Endodermal cell (in vitro differentiated cells): Measurements from ENCODE around the gene SLC15A5. TPM values are rescaled to one million over a fixed set of nuclear protein-coding genes. Genes with fewer than 3 reads are reported as not detected.

ENCODE experiments used
- DNase-seq: peaks from one replicate; pipeline ENCODE4 v3.0.0-alpha.2; 2017
- H3K27ac ChIP-seq: 2 replicates; pipeline ENCODE4 v1.5.1; 2013; ENCODE audit warnings: mild to moderate bottlenecking, low read depth, low read length, moderate library complexity
- H3K27me3 ChIP-seq: 2 replicates; pipeline ENCODE4 v1.6.1; 2013; ENCODE audit warnings: mild to moderate bottlenecking, low read length, moderate library complexity; ENCODE audit not compliant: insufficient read depth, control insufficient read depth, poor library complexity, severe bottlenecking
- H3K36me3 ChIP-seq: 2 replicates; pipeline ENCODE4 v1.7.0; 2013; ENCODE audit warnings: mild to moderate bottlenecking, low read length, moderate library complexity; ENCODE audit not compliant: control insufficient read depth, insufficient read depth
- H3K4me1 ChIP-seq: one replicate; pipeline ENCODE4 v1.7.0; 2013; ENCODE audit warnings: low read length; ENCODE audit not compliant: control insufficient read depth, insufficient read depth
- H3K4me3 ChIP-seq: 2 replicates; pipeline ENCODE4 v1.5.1; 2013; ENCODE audit warnings: mild to moderate bottlenecking, low read length, moderate library complexity
- H3K9ac ChIP-seq: 2 replicates; pipeline ENCODE4 v1.6.1; 2013; ENCODE audit warnings: mild to moderate bottlenecking, low read length, moderate library complexity; ENCODE audit not compliant: poor library complexity, severe bottlenecking; ENCODE audit errors: extremely low read depth
- H3K9me3 ChIP-seq: 2 replicates; pipeline ENCODE4 v1.6.1; 2013; ENCODE audit warnings: mild to moderate bottlenecking, low read length, moderate library complexity; ENCODE audit not compliant: control insufficient read depth
- H3K27ac Mint-ChIP-seq: 2 replicates; pipeline ENCODE4 v1.8.0; 2020; ENCODE audit warnings: mixed read lengths
- H3K27me3 Mint-ChIP-seq: 2 replicates; pipeline ENCODE4 v1.8.0; 2021; ENCODE audit warnings: mild to moderate bottlenecking, mixed read lengths; ENCODE audit not compliant: insufficient read depth
- H3K36me3 Mint-ChIP-seq: 2 replicates; pipeline ENCODE4 v1.8.0; 2020; ENCODE audit warnings: low read depth, mixed read lengths
- H3K4me1 Mint-ChIP-seq: 2 replicates; pipeline ENCODE4 v1.8.0; 2020; ENCODE audit warnings: mixed read lengths
- H3K4me3 Mint-ChIP-seq: 2 replicates; pipeline ENCODE4 v1.8.0; 2020; ENCODE audit warnings: mild to moderate bottlenecking, moderate library complexity, mixed read lengths
- H3K9me3 Mint-ChIP-seq: 2 replicates; pipeline ENCODE4 v1.8.0; 2020; ENCODE audit warnings: mild to moderate bottlenecking, mixed read lengths
- CTCF ChIP-seq: fragments of 200-600 bp; sonication (generic); conservative IDR thresholded peaks from 2 replicates; pipeline ENCODE4 v1.5.0; 2021; ENCODE audit warnings: antibody characterized with exemption, mild to moderate bottlenecking
- WGBS, 2 experiments: methylation state at CpG; one replicate each; pipeline versions ENCODE4 v1.1.5 to v1.1.7; 2013; ENCODE audit warnings: missing lambda C conversion rate in 2 of 2, mixed read lengths in 1 of 2; ENCODE audit not compliant: insufficient coverage in 1 of 2, insufficient read length in 1 of 2; 5-methylcytosine and 5-hydroxymethylcytosine counted together
- total RNA-seq, 2 donors: library from RNA; stranded (reverse); fragmentation: NEBNext Ultra II Directional in 1 of 2; extraction: Animal tissue kit (Norgen Biotek cat#: 25700) in 1 of 2; gene quantifications; 2 replicates in 1 of 2; 3 replicates in 1 of 2; pipeline ENCODE4 v1.2.1, GENCODE V29; 2021

Gene SLC15A5
- total RNA-seq, 2 donors from 2014 or later: not detected

DNA sequence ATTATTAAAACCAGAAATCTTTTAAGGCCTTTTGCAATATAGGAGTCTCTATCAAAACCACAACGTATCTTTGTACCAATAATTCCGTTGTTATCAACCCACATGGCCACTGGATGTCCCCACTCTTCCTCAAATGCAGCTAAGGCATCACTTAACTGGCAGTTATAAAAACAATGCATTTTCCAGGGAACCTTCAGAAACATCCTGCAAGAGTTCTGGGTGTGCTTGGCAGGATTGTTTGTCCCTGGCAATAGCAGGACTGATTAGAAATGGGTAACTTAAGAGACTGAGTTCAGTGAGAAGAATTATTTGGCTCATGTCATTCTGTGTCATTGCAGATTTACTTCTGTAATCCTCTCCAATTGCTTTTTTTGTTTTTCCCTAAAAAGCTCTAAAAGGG, 112.0 kb downstream of the SLC15A5 start:
- no peak overlapping the region for H3K9ac ChIP-seq
- no peaks in the 10 kb centered on the region for H3K9me3 Mint-ChIP-seq
- no peaks in the 10 kb centered on the region for H3K9me3 ChIP-seq
- H3K27me3 ChIP-seq: no peaks in the 10 kb centered on the region
- H3K4me3 Mint-ChIP-seq: no peak overlapping the region
- no peak overlapping the region for H3K27ac ChIP-seq
- DNase-seq: peak; percentile 76
- H3K27me3 Mint-ChIP-seq: no peaks in the 10 kb centered on the region
- H3K4me3 ChIP-seq: no peak overlapping the region
- no peak overlapping the region for H3K27ac Mint-ChIP-seq
- H3K36me3 ChIP-seq: no peaks in the 10 kb centered on the region
- no peaks in the 10 kb centered on the region for H3K4me1 ChIP-seq
- TF ChIP-seq CTCF: peak; percentile 98
- H3K4me1 Mint-ChIP-seq: peaks cover 9% of the 10 kb centered on the region
- H3K36me3 Mint-ChIP-seq: no peaks in the 10 kb centered on the region
- 22% methylated on average over 2 of the region's 2 CpGs; no CpG with 5 or more reads in 1 of the 2 experiments for WGBS, 2 experiments

GRCh38 chr12:16163901-16164300, 113.6 kb downstream of the SLC15A5 start:
- Histone ChIP-seq H3K27me3 (no peaks in the 10 kb centered on the region), H3K4me3 (no peak overlapping the region), H3K4me1 (no peaks in the 10 kb centered on the region), H3K9ac (no peak overlapping the region), H3K36me3 (no peaks in the 10 kb centered on the region), H3K27ac (no peak overlapping the region), H3K9me3 (no peaks in the 10 kb centered on the region)
- no peak for TF ChIP-seq CTCF
- H3K9me3 Mint-ChIP-seq: no peaks in the 10 kb centered on the region
- H3K36me3 Mint-ChIP-seq: no peaks in the 10 kb centered on the region
- H3K4me3 Mint-ChIP-seq: no peak overlapping the region
- H3K4me1 Mint-ChIP-seq: peaks cover 9% of the 10 kb centered on the region
- no peak for DNase-seq
- H3K27me3 Mint-ChIP-seq: no peaks in the 10 kb centered on the region
- no peak overlapping the region for H3K27ac Mint-ChIP-seq

- 78 to 80% methylated on average over 4 of the region's 4 CpGs for WGBS, 2 experiments
- no peak overlapping the region for H3K4me3 Mint-ChIP-seq
- H3K27ac ChIP-seq: no peak overlapping the region
- no peaks in the 10 kb centered on the region for H3K27me3 Mint-ChIP-seq
- no peaks in the 10 kb centered on the region for H3K9me3 Mint-ChIP-seq
- no peak overlapping the region for H3K27ac Mint-ChIP-seq
- H3K9ac ChIP-seq: no peak overlapping the region
- no peaks in the 10 kb centered on the region for H3K36me3 Mint-ChIP-seq
- no peaks in the 10 kb centered on the region for H3K36me3 ChIP-seq
- DNase-seq: no peak
- TF ChIP-seq CTCF: no peak
- no peak overlapping the region for H3K4me3 ChIP-seq
- no peaks in the 10 kb centered on the region for H3K4me1 ChIP-seq
- peaks cover 9% of the 10 kb centered on the region for H3K4me1 Mint-ChIP-seq
- H3K27me3 ChIP-seq: no peaks in the 10 kb centered on the region
- H3K9me3 ChIP-seq: no peaks in the 10 kb centered on the region
Measured at GRCh38 chr12:16163146-16163545, 114.3 kb downstream of the SLC15A5 start.
